Measurements from ENCODE around the gene RNF13.

The RNF13 gene

GRCh38 chr3:149949181-149949580 is 136.2 kb downstream of the RNF13 start:
- TF ChIP-seq, protein P1, sequence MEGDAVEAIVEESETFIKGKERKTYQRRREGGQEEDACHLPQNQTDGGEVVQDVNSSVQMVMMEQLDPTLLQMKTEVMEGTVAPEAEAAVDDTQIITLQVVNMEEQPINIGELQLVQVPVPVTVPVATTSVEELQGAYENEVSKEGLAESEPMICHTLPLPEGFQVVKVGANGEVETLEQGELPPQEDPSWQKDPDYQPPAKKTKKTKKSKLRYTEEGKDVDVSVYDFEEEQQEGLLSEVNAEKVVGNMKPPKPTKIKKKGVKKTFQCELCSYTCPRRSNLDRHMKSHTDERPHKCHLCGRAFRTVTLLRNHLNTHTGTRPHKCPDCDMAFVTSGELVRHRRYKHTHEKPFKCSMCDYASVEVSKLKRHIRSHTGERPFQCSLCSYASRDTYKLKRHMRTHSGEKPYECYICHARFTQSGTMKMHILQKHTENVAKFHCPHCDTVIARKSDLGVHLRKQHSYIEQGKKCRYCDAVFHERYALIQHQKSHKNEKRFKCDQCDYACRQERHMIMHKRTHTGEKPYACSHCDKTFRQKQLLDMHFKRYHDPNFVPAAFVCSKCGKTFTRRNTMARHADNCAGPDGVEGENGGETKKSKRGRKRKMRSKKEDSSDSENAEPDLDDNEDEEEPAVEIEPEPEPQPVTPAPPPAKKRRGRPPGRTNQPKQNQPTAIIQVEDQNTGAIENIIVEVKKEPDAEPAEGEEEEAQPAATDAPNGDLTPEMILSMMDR (IDR thresholded peaks at IDR 0.05; ENCODE audit: low read depth, low read length), result no peak
- DNase-seq (ENCODE audit: low read depth in 2 of 2), result no peak
- H3K4me3 ChIP-seq (replicated peaks in 1 of 2; ENCODE audit: low read depth in 2 of 2, low read length in 2 of 2), result no peak overlapping the region

DNA sequence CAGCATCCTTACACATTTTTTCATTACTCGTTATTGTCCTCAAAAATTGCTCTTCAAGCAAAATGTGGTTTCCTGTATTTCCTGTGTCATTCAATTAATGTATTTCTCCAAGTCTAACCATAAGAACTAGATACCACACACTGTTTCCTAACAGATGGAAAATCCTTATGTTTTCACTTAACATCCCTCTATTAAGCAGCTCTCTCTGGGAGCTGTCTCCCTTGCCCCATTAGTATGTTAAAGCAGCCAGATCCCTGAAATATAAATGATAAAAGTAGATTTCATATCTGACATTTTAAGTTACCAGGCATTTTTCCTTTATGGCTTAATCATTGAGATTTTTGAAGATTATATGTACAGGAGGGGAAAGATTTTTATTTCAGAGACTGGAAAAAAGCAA is 141.8 kb downstream of the RNF13 start:
- DNase-seq (ENCODE audit: low read depth in 2 of 2), result peak in 1 of 2 donors; percentile 16
- H3K4me3 ChIP-seq (replicated peaks in 1 of 2; ENCODE audit: low read depth in 2 of 2, low read length in 2 of 2), result no peak overlapping the region
- TF ChIP-seq, protein P1 (IDR thresholded peaks at IDR 0.05; ENCODE audit: low read depth, low read length), result no peak

DNA sequence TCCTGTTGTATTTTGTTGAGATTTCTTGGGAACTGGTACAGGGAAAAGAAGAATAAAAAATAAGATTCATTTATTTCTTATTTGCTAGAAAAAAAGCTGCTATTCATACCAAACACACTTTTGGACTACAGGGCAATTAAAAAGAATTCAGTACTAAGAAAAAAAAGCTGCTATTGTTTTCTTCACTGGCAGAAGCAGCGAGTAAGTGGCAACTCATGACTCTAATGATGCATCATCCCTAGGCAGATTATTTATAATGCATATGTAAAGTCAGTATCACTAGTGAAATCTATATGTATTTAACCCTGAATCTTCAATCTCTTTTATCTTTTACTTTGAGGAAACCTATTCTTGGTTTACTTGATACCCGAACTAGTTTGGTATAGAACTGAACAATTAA is 142.4 kb downstream of the RNF13 start:
- no peak for DNase-seq (ENCODE audit: low read depth in 2 of 2)
- TF ChIP-seq, protein P1 (IDR thresholded peaks at IDR 0.05; ENCODE audit: low read depth, low read length), result no peak
- H3K4me3 ChIP-seq (replicated peaks in 1 of 2; ENCODE audit: low read depth in 2 of 2, low read length in 2 of 2), result no peak overlapping the region

DNA sequence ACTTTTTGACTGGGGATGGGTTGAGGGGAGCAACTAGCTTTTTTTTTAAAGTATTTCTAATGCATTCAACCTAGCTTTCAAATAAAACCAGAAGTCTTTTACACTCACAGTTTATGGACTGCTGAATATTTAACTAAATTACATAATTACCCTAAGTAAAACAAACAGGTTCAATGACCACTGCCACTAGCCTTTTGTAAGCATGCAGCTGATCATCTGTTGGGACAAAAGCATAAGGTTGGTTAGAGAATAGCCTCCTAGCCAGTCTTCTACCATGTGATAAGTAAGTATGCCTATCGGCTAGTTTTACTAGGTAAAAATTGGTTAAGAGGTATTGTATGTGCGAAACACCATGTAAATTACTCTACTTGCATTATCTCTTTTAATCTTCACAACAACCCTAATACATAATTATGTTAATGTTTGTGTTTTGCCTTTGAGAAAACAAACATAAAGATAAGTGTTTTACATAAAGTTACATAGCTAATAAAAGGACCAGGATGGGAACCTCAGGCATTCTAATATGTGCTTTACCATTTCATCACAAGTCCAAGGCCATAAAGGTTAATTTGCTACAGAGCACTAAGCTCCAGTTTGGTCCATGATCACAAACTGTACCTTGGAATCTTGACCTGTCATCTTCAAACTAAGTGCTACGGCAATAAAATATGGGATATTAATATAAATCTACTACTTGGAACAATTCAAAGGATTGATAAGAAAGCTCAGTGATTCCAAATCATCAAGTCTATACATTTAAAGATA is 144.5 kb downstream of the RNF13 start:
- H3K4me3 ChIP-seq (replicated peaks in 1 of 2; ENCODE audit: low read depth in 2 of 2, low read length in 2 of 2), result no peak overlapping the region
- TF ChIP-seq, protein P1 (IDR thresholded peaks at IDR 0.05; ENCODE audit: low read depth, low read length), result no peak
- DNase-seq (ENCODE audit: low read depth in 2 of 2), result no peak

DNA sequence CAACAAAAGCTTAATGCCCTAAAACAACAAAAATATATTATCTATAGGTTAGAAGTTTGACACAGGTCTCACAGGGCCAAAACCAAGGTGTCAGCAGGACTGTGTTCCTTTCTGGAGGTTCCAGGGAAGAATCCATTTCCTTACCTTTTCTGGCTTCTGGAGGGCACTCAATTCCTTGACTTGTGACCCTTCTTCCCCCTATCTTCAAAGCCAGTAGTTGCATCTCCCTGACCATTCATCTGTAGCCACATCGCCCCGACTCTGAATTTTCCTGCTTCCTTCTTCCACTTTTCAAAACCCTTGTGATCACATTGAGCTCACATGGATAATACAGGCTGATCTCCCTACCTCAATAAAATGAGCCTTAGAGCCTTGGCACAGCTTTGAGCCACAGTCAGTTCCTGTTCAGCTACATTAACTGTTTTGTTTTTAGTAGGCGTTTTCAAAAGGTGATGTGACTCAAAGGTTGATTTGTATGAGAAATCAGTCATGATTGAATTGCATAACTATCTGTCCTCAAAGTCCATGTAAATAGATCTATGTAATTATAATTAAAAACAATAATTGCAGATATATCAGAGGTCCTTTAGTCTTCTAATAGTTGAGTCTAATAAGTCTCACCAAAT is 145.3 kb downstream of the RNF13 start:
- DNase-seq (ENCODE audit: low read depth in 2 of 2), result peak in 1 of 2 donors; percentile 50
- H3K4me3 ChIP-seq (replicated peaks in 1 of 2; ENCODE audit: low read depth in 2 of 2, low read length in 2 of 2), result no peak overlapping the region
- TF ChIP-seq, protein P1 (IDR thresholded peaks at IDR 0.05; ENCODE audit: low read depth, low read length), result peak; percentile 16

DNA sequence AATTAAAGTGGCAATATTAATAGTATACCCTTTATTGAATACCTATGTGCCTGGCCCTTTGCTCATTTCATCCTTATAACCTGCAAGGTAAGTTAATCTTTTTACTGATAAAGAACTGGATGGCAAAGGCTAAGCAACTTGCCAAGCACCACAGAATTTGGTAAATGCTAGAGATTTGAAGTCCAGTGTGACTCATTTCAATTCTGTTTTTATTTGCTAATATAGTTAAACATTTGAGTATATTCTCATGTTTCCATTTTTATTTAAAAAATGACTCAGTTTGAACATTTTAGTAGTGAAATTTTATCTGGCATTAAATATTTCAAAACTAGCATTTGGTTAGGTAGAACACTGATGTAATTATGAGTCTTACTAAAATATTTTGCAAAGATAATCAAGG is 146.4 kb downstream of the RNF13 start:
- DNase-seq (ENCODE audit: low read depth in 2 of 2), result no peak
- H3K4me3 ChIP-seq (replicated peaks in 1 of 2; ENCODE audit: low read depth in 2 of 2, low read length in 2 of 2), result no peak overlapping the region

More for the DNA sequence above, 146.4 kb downstream of the RNF13 start:
- TF ChIP-seq, protein P1 (IDR thresholded peaks at IDR 0.05; ENCODE audit: low read depth, low read length), result no peak
